GM18499 (cell line): ENCODE results near the gene C1orf174.

Experiments used
- ATAC-seq: cut with Tn5 transposase; IDR thresholded peaks from one replicate; pipeline ENCODE4 v1.9.1; 2021; ENCODE audit warnings: moderate number of reproducible peaks; ENCODE audit not compliant: insufficient read depth, unreplicated experiment

C1orf174 gene

DNA sequence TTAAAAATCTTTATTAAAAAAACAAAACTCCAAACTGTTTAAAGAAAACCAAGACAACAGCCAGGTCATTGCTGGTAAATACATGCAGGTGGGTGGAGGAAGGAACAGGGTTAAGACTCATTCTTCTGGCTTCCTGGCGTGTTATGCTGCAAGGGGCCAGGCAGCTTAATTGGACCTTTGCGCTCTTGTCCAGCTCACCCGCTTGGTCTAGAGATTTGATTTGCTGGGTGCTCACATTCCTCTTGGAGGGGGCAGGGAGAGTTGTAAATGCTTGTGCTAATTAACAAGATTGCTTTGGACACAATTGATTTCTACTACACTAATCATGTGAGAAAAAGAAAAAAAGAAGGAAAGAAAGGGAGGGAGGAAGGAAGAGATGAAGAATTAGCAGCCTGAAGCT, 53.5 kb downstream of the C1orf174 start:
- no peak for ATAC-seq

DNA sequence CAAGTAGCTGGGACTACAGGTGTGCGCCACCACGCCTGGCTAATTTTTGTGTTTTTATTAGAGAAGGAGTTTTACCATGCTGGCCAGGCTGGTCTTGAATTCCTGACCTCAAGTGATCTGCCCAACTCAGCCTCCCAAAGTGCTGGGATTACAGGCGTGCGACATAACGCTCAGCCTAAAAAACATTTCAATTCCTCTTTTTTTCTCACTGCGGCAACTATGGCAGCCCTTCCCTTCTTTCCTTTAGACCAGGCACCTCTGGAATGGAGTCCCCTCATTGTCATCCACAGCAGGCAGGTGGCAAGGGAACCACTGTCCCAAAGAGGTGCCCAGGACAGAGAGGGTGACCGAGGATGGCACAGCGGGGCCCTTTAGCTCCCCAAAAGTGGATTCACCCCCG, 57.2 kb downstream of the C1orf174 start:
- no peak for ATAC-seq

GRCh38 chr1:3841491-3841890, 58.6 kb downstream of the C1orf174 start:
- no peak for ATAC-seq
